HepG2 (cell line): ENCODE measurements around the gene PJA2. TPM values are rescaled to one million over a fixed set of nuclear protein-coding genes. Genes with fewer than 3 reads are reported as not detected.

Experiments used
- CEBPZ ChIP-seq: IDR thresholded peaks from 2 replicates; pipeline ENCODE4 v1.6.1; 2012; ENCODE audit warnings: low read length, improper control_type of control experiment
- DR1 ChIP-seq: sonication (generic); formaldehyde crosslinking; IDR thresholded peaks from 2 replicates; pipeline ENCODE4 v1.8.0; 2021; ENCODE audit warnings: mild to moderate bottlenecking, missing genetic modification reagents, inconsistent platforms
- ELF1 ChIP-seq: sonication (generic); formaldehyde crosslinking; IDR thresholded peaks from 2 replicates; pipeline ENCODE4 v1.4.0; 2020; ENCODE audit warnings: missing genetic modification reagents
- ETS1 ChIP-seq: sonication (generic); formaldehyde crosslinking; IDR thresholded peaks from 2 replicates; pipeline ENCODE4 v1.4.0; 2020; ENCODE audit warnings: missing genetic modification reagents
- FOXA1 ChIP-seq, 2 experiments: fragments of 450-650 bp in 1 of 2; sonication (generic) in 1 of 2; formaldehyde crosslinking in 1 of 2; IDR thresholded peaks; 2 replicates each; pipeline versions ENCODE4 v1.4.0 to v1.6.1; 2016 to 2020; ENCODE audit warnings: missing genetic modification reagents in 1 of 2
- FOXO1 ChIP-seq: sonication (generic); formaldehyde crosslinking; IDR thresholded peaks from 2 replicates; pipeline ENCODE4 v1.4.0; 2020; ENCODE audit warnings: missing genetic modification reagents
- HCFC1 ChIP-seq: fragments of 150-350 bp; IDR thresholded peaks from 2 replicates; pipeline ENCODE4 v1.6.1; 2014; ENCODE audit warnings: low read depth, low read length
- JUND ChIP-seq: sonication (generic); formaldehyde crosslinking; IDR thresholded peaks from 2 replicates; pipeline ENCODE4 v1.8.0; 2022; ENCODE audit warnings: mild to moderate bottlenecking, missing genetic modification reagents
- KAT2B ChIP-seq: fragments of 150-350 bp; IDR thresholded peaks from 2 replicates; pipeline ENCODE4 v1.6.1; 2014; ENCODE audit warnings: low read depth, low read length, borderline replicate concordance
- NFE2L2 ChIP-seq: fragments of 150-350 bp; IDR thresholded peaks from 2 replicates; pipeline ENCODE4 v1.6.1; 2014; ENCODE audit warnings: low read length
- RBM22 ChIP-seq: fragments of 200-400 bp; formaldehyde crosslinking; optimal IDR thresholded peaks from 2 replicates; pipeline ENCODE3; 2017; ENCODE audit warnings: mild to moderate bottlenecking, low read length, moderate library complexity
- SP5 ChIP-seq: IDR thresholded peaks from 2 replicates; pipeline ENCODE4 v1.6.1; 2016; ENCODE audit warnings: low read depth, borderline replicate concordance
- SRSF1 ChIP-seq: fragments of 200-400 bp; formaldehyde crosslinking; optimal IDR thresholded peaks from 2 replicates; pipeline ENCODE3; 2017; ENCODE audit warnings: mild to moderate bottlenecking, low read depth, low read length, moderate library complexity
- SSRP1 ChIP-seq: IDR thresholded peaks from 2 replicates; pipeline ENCODE4 v1.6.1; 2016; ENCODE audit warnings: control low read depth
- YY1 ChIP-seq: IDR thresholded peaks from 2 replicates; pipeline ENCODE4 v1.6.1; 2011; ENCODE audit warnings: low read length, low read depth, moderate library complexity, mild to moderate bottlenecking; ENCODE audit not compliant: insufficient read depth, insufficient replicate concordance
- ZBTB14 ChIP-seq: sonication (generic); formaldehyde crosslinking; IDR thresholded peaks from 2 replicates; pipeline ENCODE4 v1.4.0; 2020; ENCODE audit warnings: missing genetic modification reagents
- ZFP36L2 ChIP-seq: sonication (generic); formaldehyde crosslinking; IDR thresholded peaks from 2 replicates; pipeline ENCODE4 v1.4.0; 2020; ENCODE audit warnings: missing genetic modification reagents
- ZNF331 ChIP-seq: sonication (generic); formaldehyde crosslinking; IDR thresholded peaks from 2 replicates; pipeline ENCODE4 v1.4.0; 2020; ENCODE audit warnings: missing genetic modification reagents
- ZNF768 ChIP-seq: sonication (generic); formaldehyde crosslinking; IDR thresholded peaks from 2 replicates; pipeline ENCODE4 v1.4.0; 2020; ENCODE audit warnings: missing genetic modification reagents
- polyA plus RNA-seq, 8 experiments: library from polyadenylated mRNA; depleted of rRNA in 3 of 8; stranded (reverse) in 7 of 8; unstranded in 1 of 8; fragments of >200 nt; fragmentation: Illumina TruSeq in 4 of 8; extraction: Trizol in 4 of 8; gene quantifications; 2 replicates each; pipeline versions ENCODE4 v1.2.1 to v1.2.3, GENCODE V29; 2011 to 2016; ENCODE audit warnings: low read depth in 4 of 8, missing spikeins in 1 of 8, mixed read lengths in 1 of 8; ENCODE audit not compliant: insufficient read depth in 1 of 8
- total RNA-seq, 5 experiments: library from RNA; depleted of rRNA; stranded (reverse); fragments of >200 nt; fragmentation: Illumina TruSeq; extraction: Trizol; gene quantifications; 2 replicates each; pipeline ENCODE4 v1.2.3, GENCODE V29; 2016; ENCODE audit warnings: low read depth in 1 of 5
- TF ChIP-seq, protein P1 (sequence below): sonication (generic); formaldehyde crosslinking; IDR thresholded peaks from 2 replicates; pipeline ENCODE4 v1.5.0; 2020; ENCODE audit warnings: missing genetic modification reagents
- TF ChIP-seq, protein P2 (sequence below): IDR thresholded peaks from 2 replicates; pipeline ENCODE4 v1.6.1; 2016; ENCODE audit warnings: missing compliant biosample characterization, missing genetic modification reagents, borderline replicate concordance
- TF ChIP-seq, protein P3 (sequence below): sonication (generic); formaldehyde crosslinking; IDR thresholded peaks from 2 replicates; pipeline ENCODE4 v1.8.0; 2022; ENCODE audit warnings: missing genetic modification reagents, mild to moderate bottlenecking, moderate library complexity, borderline replicate concordance

PJA2 gene
- total and polyA plus RNA-seq, 2 of the 13 experiments (the other 11 are each of a cell fraction or from before 2014, with no cell fraction given): 39.4 to 41.4 TPM

- TF ChIP-seq SSRP1 (CRISPR knock-in tag) (no peak), JUND (CRISPR knock-in tag) (no peak), HCFC1 (no peak), ELF1 (no peak), CEBPZ (no peak), FOXO1 (no peak), ETS1 (CRISPR knock-in tag) (no peak), ZFP36L2 (CRISPR knock-in tag) (no peak), ZNF331 (CRISPR knock-in tag) (no peak), KAT2B (no peak), YY1 (peak; percentile 8), RBM22 (no peak), DR1 (CRISPR knock-in tag) (no peak; the same call in 1 of the 2 replicates), ZNF768 (CRISPR knock-in tag) (no peak), FOXA1 (IDR thresholded peaks at IDR 0.05) (no peak), FOXA1 (CRISPR knock-in tag; IDR thresholded peaks at IDR 0.05) (no peak), SRSF1 (peak; percentile 35), SP5 (peak; percentile 82), NFE2L2 (no peak), ZBTB14 (CRISPR knock-in tag) (no peak)
- TF ChIP-seq, protein P1, sequence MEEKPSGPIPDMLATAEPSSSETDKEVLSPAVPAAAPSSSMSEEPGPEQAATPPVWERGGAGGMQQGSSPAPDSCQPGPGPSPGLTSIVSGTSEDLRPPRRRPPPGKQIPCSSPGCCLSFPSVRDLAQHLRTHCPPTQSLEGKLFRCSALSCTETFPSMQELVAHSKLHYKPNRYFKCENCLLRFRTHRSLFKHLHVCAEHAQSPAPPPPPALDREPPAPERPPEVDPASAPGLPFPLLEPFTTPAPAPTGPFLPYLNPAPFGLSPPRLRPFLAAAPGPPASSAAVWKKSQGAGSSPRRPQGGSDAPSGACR (CRISPR knock-in tag): peak; percentile 61
- TF ChIP-seq, protein P2, sequence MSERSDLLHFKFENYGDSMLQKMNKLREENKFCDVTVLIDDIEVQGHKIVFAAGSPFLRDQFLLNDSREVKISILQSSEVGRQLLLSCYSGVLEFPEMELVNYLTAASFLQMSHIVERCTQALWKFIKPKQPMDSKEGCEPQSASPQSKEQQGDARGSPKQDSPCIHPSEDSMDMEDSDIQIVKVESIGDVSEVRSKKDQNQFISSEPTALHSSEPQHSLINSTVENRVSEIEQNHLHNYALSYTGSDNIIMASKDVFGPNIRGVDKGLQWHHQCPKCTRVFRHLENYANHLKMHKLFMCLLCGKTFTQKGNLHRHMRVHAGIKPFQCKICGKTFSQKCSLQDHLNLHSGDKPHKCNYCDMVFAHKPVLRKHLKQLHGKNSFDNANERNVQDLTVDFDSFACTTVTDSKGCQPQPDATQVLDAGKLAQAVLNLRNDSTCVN (CRISPR knock-in tag): no peak
- TF ChIP-seq, protein P3, sequence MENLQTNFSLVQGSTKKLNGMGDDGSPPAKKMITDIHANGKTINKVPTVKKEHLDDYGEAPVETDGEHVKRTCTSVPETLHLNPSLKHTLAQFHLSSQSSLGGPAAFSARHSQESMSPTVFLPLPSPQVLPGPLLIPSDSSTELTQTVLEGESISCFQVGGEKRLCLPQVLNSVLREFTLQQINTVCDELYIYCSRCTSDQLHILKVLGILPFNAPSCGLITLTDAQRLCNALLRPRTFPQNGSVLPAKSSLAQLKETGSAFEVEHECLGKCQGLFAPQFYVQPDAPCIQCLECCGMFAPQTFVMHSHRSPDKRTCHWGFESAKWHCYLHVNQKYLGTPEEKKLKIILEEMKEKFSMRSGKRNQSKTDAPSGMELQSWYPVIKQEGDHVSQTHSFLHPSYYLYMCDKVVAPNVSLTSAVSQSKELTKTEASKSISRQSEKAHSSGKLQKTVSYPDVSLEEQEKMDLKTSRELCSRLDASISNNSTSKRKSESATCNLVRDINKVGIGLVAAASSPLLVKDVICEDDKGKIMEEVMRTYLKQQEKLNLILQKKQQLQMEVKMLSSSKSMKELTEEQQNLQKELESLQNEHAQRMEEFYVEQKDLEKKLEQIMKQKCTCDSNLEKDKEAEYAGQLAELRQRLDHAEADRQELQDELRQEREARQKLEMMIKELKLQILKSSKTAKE (CRISPR knock-in tag): peak; percentile 61; the same call in 1 of the 2 replicates
Observed at GRCh38 chr5:109409844-109410388, at the start of gene PJA2 (continued).
